ENCODE data around the gene CFDP1.

- TF ChIP-seq RBM39 (IDR thresholded peaks at IDR 0.05; ENCODE audit: low read depth, low read length, poor library complexity, severe bottlenecking) (no peak), ZBTB7B (CRISPR knock-in tag; IDR thresholded peaks at IDR 0.05) (no peak), SP140L (CRISPR knock-in tag; IDR thresholded peaks at IDR 0.05; ENCODE audit: borderline replicate concordance) (no peak), ZNF75D (CRISPR knock-in tag; IDR thresholded peaks at IDR 0.05; ENCODE audit: borderline replicate concordance) (no peak), ZBTB8A (CRISPR knock-in tag; IDR thresholded peaks at IDR 0.05; ENCODE audit: borderline replicate concordance, low read depth) (no peak), NFIC (IDR thresholded peaks at IDR 0.05; ENCODE audit: low read length) (no peak), MXI1 (IDR thresholded peaks at IDR 0.05; ENCODE audit: borderline replicate concordance, low read depth, low read length) (no peak), MXD4 (CRISPR knock-in tag; IDR thresholded peaks at IDR 0.05) (no peak), ZNF607 (CRISPR knock-in tag; IDR thresholded peaks at IDR 0.05; ENCODE audit: borderline replicate concordance) (no peak), SMAD1 (CRISPR knock-in tag; IDR thresholded peaks at IDR 0.05; ENCODE audit: borderline replicate concordance, low read depth) (no peak)
Observed at GRCh38 chr16:75323933-75324332, 109.4 kb downstream of the CFDP1 start.

Data from HepG2 (cell line).